HL-60 (cell line): ENCODE measurements around the gene PTPRD.

ENCODE experiments used
- DNase-seq, 2 experiments: peaks; one replicate each; pipeline ENCODE4 v3.0.0-alpha.2; 2010 to 2020; ENCODE audit warnings: low read depth in 1 of 2, low spot score in 1 of 2
- H3K27ac ChIP-seq: fragments of 250-450 bp; sonication (Bioruptor Pico); replicated peaks from 2 replicates; pipeline ENCODE4 v1.5.1; 2020; ENCODE audit warnings: mild to moderate bottlenecking, moderate library complexity
- H3K27me3 ChIP-seq: fragments of 250-450 bp; sonication (Bioruptor Pico); 2 replicates; pipeline ENCODE4 v1.5.1; 2021; ENCODE audit warnings: mild to moderate bottlenecking, moderate library complexity; ENCODE audit not compliant: insufficient read depth, poor library complexity, severe bottlenecking
- H3K4me3 ChIP-seq: replicated peaks from 2 replicates; pipeline ENCODE4 v1.5.1; 2011; ENCODE audit warnings: mild to moderate bottlenecking, control low read depth, low read length; ENCODE audit not compliant: insufficient read depth
- GABPA ChIP-seq: IDR thresholded peaks from 2 replicates; pipeline ENCODE4 v1.6.1; 2012; ENCODE audit warnings: low read depth
- POLR2AphosphoS5 ChIP-seq: IDR thresholded peaks from 2 replicates; pipeline ENCODE4 v1.6.1; 2012; ENCODE audit warnings: low read depth
- SPI1 ChIP-seq: IDR thresholded peaks from 2 replicates; pipeline ENCODE4 v1.6.1; 2012; ENCODE audit warnings: low read depth, mild to moderate bottlenecking, borderline replicate concordance
- TF ChIP-seq, protein P1 (sequence below): IDR thresholded peaks from 2 replicates; pipeline ENCODE4 v1.6.1; 2012; ENCODE audit warnings: low read depth; ENCODE audit not compliant: insufficient replicate concordance
- TF ChIP-seq, protein P2 (sequence below): IDR thresholded peaks from one replicate; pipeline ENCODE4 v1.5.1; 2011; ENCODE audit warnings: low read length, control low read depth, inconsistent platforms; ENCODE audit not compliant: insufficient read depth

The PTPRD gene

DNA sequence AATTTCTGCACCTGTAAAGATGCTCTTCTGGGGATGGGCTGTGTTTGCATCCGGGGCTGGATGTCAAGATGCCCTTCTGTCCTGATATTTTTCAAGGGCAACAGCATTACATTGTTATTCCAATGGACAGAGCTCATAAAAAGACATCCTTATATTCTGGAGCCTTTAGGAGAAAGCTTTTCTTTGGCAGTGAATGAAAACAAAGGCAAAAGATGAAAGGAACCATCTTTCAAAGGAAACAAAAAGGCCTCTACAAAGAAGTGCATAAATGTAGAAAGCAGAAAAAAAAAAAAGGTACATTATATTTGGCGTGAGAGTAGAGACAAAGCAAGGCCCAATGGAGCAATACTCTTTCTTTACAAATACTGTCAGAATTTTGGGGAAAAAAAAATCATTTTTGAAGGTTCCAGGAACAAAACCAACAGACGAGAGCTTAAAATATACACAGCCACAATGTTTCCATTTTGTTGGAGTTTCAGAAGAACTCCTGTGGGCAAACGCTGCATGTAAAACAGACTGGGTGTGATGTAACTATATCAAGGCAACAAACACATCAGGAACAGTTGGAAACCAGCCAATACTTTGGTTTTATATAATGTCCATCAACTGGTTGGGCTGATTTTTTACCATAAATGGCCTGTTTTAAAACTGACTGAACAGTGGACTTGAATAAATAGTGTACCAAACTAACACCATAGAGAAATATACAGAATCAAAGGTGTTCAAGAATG is 1927.7 kb downstream of the PTPRD start:
- no peak overlapping the region for H3K27ac ChIP-seq
- DNase-seq = no peak
- no peak for TF ChIP-seq SPI1
- TF ChIP-seq, protein P1, sequence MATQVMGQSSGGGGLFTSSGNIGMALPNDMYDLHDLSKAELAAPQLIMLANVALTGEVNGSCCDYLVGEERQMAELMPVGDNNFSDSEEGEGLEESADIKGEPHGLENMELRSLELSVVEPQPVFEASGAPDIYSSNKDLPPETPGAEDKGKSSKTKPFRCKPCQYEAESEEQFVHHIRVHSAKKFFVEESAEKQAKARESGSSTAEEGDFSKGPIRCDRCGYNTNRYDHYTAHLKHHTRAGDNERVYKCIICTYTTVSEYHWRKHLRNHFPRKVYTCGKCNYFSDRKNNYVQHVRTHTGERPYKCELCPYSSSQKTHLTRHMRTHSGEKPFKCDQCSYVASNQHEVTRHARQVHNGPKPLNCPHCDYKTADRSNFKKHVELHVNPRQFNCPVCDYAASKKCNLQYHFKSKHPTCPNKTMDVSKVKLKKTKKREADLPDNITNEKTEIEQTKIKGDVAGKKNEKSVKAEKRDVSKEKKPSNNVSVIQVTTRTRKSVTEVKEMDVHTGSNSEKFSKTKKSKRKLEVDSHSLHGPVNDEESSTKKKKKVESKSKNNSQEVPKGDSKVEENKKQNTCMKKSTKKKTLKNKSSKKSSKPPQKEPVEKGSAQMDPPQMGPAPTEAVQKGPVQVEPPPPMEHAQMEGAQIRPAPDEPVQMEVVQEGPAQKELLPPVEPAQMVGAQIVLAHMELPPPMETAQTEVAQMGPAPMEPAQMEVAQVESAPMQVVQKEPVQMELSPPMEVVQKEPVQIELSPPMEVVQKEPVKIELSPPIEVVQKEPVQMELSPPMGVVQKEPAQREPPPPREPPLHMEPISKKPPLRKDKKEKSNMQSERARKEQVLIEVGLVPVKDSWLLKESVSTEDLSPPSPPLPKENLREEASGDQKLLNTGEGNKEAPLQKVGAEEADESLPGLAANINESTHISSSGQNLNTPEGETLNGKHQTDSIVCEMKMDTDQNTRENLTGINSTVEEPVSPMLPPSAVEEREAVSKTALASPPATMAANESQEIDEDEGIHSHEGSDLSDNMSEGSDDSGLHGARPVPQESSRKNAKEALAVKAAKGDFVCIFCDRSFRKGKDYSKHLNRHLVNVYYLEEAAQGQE = no peak
- TF ChIP-seq POLR2AphosphoS5 = no peak
- TF ChIP-seq, protein P2, sequence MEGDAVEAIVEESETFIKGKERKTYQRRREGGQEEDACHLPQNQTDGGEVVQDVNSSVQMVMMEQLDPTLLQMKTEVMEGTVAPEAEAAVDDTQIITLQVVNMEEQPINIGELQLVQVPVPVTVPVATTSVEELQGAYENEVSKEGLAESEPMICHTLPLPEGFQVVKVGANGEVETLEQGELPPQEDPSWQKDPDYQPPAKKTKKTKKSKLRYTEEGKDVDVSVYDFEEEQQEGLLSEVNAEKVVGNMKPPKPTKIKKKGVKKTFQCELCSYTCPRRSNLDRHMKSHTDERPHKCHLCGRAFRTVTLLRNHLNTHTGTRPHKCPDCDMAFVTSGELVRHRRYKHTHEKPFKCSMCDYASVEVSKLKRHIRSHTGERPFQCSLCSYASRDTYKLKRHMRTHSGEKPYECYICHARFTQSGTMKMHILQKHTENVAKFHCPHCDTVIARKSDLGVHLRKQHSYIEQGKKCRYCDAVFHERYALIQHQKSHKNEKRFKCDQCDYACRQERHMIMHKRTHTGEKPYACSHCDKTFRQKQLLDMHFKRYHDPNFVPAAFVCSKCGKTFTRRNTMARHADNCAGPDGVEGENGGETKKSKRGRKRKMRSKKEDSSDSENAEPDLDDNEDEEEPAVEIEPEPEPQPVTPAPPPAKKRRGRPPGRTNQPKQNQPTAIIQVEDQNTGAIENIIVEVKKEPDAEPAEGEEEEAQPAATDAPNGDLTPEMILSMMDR = no peak
- TF ChIP-seq GABPA = no peak
- H3K4me3 ChIP-seq = no peak overlapping the region
- no peaks in the 10 kb centered on the region for H3K27me3 ChIP-seq

DNA sequence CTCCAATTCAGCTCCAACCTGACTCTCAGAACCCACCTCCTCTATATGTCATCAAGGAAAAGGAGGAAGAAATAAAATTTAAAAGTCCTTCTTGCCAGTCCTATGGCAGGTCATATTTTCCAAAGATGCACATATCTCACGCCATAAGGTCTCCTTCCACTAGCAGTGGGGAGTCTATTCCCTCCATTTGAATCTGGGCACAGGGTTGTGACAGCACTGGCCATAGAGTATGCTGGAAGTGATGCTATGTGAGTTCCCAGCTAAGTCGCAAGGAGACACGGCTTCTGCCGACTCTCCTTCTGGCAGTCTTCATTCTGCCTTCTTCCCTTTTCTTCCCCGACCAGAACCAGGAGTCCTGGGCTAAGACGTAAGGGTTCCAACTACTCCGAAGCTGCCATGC is 1929.3 kb downstream of the PTPRD start:
- no peaks in the 10 kb centered on the region for H3K27me3 ChIP-seq
- TF ChIP-seq, protein P2 = no peak
- no peak for TF ChIP-seq POLR2AphosphoS5
- no peak for TF ChIP-seq SPI1
- TF ChIP-seq GABPA = no peak
- TF ChIP-seq, protein P1 = no peak
- H3K27ac ChIP-seq = no peak overlapping the region
- H3K4me3 ChIP-seq = no peak overlapping the region
- DNase-seq = no peak

DNA sequence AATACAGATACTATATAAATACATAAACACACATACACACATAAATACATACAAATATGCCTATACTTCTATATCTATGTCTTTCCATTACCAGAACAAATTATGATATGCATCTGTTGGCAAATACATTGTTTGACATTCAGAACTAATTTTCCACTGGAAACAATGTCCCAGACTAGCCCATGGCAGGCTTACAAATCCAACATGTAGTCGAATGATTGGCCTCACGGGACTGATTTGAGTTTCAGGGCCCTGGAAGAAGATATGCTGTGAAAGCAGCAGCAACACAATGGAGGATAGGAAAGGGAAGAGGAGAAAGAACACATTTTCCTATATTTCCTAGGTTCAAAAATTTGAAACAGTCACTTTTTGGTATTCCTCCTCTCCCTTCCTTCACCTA is 1932.1 kb downstream of the PTPRD start:
- H3K27me3 ChIP-seq = no peaks in the 10 kb centered on the region
- no peak for DNase-seq
- no peak overlapping the region for H3K27ac ChIP-seq
- TF ChIP-seq GABPA = no peak
- no peak for TF ChIP-seq POLR2AphosphoS5
- TF ChIP-seq SPI1 = no peak
- TF ChIP-seq, protein P2 = no peak
- TF ChIP-seq, protein P1 = no peak
- H3K4me3 ChIP-seq = no peak overlapping the region
